Measurements from ENCODE around the gene ITPR2.

ITPR2 gene

DNA sequence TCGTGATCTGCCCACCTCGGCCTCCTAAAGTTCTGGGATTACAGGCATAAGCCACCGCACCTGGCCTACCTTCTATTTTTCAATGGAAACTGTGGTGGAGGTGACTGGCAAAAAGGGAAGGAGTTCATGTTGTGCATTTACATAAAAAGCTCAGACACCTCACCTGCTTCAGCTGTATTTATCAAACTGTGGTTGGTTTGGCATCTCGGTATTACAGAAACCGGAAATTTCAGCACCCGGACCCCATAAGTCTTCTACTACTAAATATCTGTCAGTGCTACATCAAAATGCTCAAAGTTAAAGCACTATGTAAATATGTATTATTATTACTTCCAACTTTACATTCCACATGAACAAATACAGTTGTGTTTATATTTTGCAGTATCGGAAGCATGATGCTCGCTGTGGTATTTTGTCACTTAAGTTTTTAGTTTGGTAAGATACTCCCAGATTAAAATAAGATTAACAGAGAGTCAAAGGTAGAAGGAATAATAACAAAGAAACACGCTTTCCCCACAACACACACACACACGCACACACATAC is 95.4 kb downstream of the ITPR2 start:
- TF ChIP-seq, protein P1, sequence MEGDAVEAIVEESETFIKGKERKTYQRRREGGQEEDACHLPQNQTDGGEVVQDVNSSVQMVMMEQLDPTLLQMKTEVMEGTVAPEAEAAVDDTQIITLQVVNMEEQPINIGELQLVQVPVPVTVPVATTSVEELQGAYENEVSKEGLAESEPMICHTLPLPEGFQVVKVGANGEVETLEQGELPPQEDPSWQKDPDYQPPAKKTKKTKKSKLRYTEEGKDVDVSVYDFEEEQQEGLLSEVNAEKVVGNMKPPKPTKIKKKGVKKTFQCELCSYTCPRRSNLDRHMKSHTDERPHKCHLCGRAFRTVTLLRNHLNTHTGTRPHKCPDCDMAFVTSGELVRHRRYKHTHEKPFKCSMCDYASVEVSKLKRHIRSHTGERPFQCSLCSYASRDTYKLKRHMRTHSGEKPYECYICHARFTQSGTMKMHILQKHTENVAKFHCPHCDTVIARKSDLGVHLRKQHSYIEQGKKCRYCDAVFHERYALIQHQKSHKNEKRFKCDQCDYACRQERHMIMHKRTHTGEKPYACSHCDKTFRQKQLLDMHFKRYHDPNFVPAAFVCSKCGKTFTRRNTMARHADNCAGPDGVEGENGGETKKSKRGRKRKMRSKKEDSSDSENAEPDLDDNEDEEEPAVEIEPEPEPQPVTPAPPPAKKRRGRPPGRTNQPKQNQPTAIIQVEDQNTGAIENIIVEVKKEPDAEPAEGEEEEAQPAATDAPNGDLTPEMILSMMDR (IDR thresholded peaks at IDR 0.05; ENCODE audit: insufficient read depth, low read length, poor library complexity, severe bottlenecking): no peak
- no peak overlapping the region for H3K4me3 ChIP-seq (replicated peaks; ENCODE audit: low read depth, low read length)
- no peak for DNase-seq (ENCODE audit: extremely low read depth, insufficient read length)

DNA sequence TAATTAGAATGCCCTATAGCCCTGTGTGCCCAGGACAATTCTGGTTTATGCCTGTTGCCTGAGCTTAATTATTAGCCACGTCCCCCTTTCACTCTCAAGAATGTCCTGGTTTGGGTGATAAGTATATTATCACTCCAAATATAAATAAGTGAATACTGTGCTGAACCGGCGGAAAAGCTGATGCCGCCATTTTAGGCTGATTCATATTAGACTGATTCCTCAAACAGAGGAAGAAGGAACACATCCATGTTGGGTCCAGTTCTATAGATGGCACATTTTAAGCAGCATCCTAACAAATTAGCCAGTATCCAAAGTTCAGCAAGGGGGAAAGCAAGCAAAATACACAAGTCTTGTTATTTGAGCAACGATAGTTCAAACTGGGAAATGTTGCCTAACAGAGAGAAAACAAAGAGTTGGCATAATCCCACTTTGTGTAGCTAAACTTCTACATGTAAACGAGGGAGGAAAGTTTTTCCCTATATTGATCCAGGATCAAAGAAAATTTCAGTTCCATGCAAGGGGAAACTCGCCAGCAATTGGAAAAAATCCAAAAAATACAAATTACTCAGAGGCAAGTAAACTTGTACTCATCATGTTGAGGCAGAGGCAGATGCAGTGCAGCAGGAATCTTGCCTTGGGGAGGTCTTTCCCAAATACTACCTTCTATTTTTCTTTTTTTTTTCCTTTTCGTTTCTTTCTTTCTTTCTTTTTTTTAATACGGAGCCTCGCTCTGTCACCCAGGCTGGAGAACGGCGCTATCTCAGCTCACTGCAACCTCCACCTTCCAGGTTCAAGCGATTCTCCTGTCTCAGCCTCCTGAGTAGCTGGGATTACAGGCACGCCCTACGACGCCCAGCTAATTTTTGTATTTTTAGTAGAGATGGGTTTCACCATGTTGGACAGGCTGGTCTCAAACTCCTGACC is 96.2 kb downstream of the ITPR2 start:
- no peak for DNase-seq (ENCODE audit: extremely low read depth, insufficient read length)
- H3K4me3 ChIP-seq (replicated peaks; ENCODE audit: low read depth, low read length): no peak overlapping the region
- TF ChIP-seq, protein P1 (IDR thresholded peaks at IDR 0.05; ENCODE audit: insufficient read depth, low read length, poor library complexity, severe bottlenecking): no peak
- no peaks in the 10 kb centered on the region; the same call in 1 of the 2 replicates for H3K36me3 ChIP-seq (ENCODE audit: control insufficient read depth, insufficient read depth, low read length)
- no peaks in the 10 kb centered on the region for H3K27me3 ChIP-seq (replicated peaks; ENCODE audit: control insufficient read depth, insufficient read depth, low read length)

More for the DNA sequence above, 95.4 kb downstream of the ITPR2 start:
- Histone ChIP-seq H3K27me3 (replicated peaks; ENCODE audit: control insufficient read depth, insufficient read depth, low read length) (no peaks in the 10 kb centered on the region), H3K36me3 (ENCODE audit: control insufficient read depth, insufficient read depth, low read length) (no peaks in the 10 kb centered on the region; the same call in 1 of the 2 replicates)

DNA sequence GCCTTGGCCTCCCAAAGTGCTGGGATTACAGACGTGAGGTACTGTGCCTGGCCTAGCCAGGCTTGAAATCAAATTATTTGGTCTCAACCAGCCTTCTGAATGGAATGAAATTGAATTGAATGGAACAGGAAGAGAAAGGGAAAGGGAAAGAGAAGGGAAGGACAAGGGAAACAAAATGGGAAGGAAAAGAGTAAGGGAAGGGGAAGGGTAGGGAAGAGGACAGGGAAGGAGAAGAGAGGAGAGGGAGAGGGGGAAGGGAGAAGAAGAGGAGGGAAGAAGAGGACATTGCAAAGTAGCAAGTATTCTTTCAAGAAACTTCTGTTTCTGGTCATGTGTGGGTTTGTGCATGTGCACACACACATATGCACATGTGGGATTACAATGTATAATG is 97.8 kb downstream of the ITPR2 start:
- DNase-seq (ENCODE audit: extremely low read depth, insufficient read length): no peak
- Histone ChIP-seq H3K27me3 (replicated peaks; ENCODE audit: control insufficient read depth, insufficient read depth, low read length) (no peaks in the 10 kb centered on the region), H3K4me3 (replicated peaks; ENCODE audit: low read depth, low read length) (no peak overlapping the region), H3K36me3 (ENCODE audit: control insufficient read depth, insufficient read depth, low read length) (no peaks in the 10 kb centered on the region; the same call in 1 of the 2 replicates)
- TF ChIP-seq, protein P1 (IDR thresholded peaks at IDR 0.05; ENCODE audit: insufficient read depth, low read length, poor library complexity, severe bottlenecking): no peak

DNA sequence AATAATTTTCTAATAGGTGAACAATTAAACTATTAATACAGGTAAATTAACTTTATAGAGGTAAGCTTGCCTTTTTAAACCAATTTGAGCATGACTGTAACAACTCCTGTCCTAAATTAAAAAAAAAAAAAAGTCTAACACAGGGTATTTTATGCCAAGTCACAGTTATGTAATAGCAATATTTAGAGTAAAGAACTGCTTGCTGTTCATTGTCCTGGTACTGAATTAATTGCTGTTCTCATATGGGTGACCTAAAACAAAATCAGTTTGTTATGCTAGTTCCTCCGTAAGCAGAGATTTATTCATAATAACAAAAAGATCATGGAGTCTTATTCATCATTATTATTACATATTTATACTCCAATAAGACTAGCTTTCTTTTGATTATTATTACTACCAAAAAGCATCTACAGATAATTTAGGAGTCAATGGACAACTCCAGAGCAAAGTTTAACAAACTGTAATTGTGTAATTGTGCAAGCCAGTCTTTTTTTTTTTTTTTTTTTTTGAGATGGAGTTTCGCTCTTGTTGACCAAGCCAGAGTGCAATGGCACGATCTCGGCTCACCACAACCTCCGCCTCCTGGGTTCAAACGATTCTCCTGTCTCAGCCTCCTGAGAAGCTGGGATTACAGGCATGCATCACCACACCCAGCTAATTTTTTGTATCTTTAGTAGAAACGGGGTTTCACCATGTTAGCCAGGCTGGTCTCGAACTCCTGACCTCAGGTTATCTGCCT is 98.3 kb downstream of the ITPR2 start:
- H3K4me3 ChIP-seq (replicated peaks; ENCODE audit: low read depth, low read length): no peak overlapping the region
- H3K27me3 ChIP-seq (replicated peaks; ENCODE audit: control insufficient read depth, insufficient read depth, low read length): no peaks in the 10 kb centered on the region
- TF ChIP-seq, protein P1 (IDR thresholded peaks at IDR 0.05; ENCODE audit: insufficient read depth, low read length, poor library complexity, severe bottlenecking): no peak
- no peak for DNase-seq (ENCODE audit: extremely low read depth, insufficient read length)
- no peaks in the 10 kb centered on the region; the same call in 1 of the 2 replicates for H3K36me3 ChIP-seq (ENCODE audit: control insufficient read depth, insufficient read depth, low read length)

DNA sequence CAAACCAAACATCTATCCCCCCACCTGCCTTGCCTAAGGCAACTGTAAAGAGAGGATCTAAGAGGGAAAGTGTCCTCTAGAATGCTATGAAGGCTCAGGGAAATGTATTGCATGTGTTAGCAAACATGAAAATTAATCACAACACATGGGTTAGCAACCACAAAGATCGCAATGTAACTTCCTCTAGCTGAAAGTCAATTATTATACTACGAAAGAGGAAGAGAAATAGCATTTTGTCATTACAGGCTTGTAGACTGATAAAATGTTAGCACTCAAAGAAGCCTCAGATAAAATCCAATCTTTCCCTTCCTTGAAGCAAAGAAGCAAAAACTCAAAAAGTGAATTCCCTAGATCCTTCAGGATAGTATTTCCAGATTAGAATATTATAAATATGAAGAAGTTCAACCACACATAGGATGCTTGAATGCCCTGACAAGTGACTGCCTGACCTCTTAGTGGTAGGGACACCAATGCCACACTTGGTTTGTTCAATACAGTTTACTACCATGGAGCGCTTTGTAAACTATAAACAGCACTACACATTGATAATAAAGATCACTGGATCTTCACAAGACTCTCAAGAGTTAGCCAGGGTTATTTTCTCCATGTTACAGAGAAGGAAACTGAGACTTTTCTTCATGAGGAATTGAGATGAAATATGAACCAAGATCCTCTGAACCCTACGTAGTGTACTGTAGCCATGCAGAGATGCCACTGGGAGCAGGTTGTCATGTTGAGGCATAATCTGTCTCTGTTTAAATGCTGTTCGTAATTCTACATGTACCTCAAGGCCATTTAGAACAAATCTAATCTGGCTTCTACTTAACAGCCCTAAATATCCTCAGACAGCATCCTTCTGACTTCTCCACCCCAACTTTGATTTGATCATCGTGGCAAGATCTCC is 100.7 kb downstream of the ITPR2 start:
- H3K36me3 ChIP-seq (ENCODE audit: control insufficient read depth, insufficient read depth, low read length): peaks cover 1% of the 10 kb centered on the region; the same call in 1 of the 2 replicates
- peak; percentile 63 for DNase-seq (ENCODE audit: extremely low read depth, insufficient read length)
- H3K4me3 ChIP-seq (replicated peaks; ENCODE audit: low read depth, low read length): no peak overlapping the region
- no peaks in the 10 kb centered on the region for H3K27me3 ChIP-seq (replicated peaks; ENCODE audit: control insufficient read depth, insufficient read depth, low read length)
- TF ChIP-seq, protein P1 (IDR thresholded peaks at IDR 0.05; ENCODE audit: insufficient read depth, low read length, poor library complexity, severe bottlenecking): no peak
